HEK293 (cell line): Measurements from ENCODE around the gene PARK7.
A peak's percentile ranks its signal among the peaks of the same experiment; 100 is the strongest.

Source experiments
- GLIS2 ChIP-seq: fragments of 450-650 bp; formaldehyde crosslinking; IDR thresholded peaks from 2 replicates; pipeline ENCODE4 v1.5.1; 2016; ENCODE audit warnings: missing biosample characterization, missing genetic modification characterization
- HIC1 ChIP-seq: fragments of 450-650 bp; formaldehyde crosslinking; IDR thresholded peaks from 2 replicates; pipeline ENCODE4 v1.5.1; 2016; ENCODE audit warnings: missing biosample characterization, missing genetic modification characterization
- INSM2 ChIP-seq: fragments of 450-650 bp; formaldehyde crosslinking; IDR thresholded peaks from 2 replicates; pipeline ENCODE4 v1.5.1; 2016; ENCODE audit warnings: missing biosample characterization, missing genetic modification characterization
- KLF7 ChIP-seq: fragments of 450-650 bp; formaldehyde crosslinking; IDR thresholded peaks from 2 replicates; pipeline ENCODE4 v1.5.1; 2016; ENCODE audit warnings: missing biosample characterization, missing genetic modification characterization, borderline replicate concordance
- KLF8 ChIP-seq: fragments of 450-650 bp; formaldehyde crosslinking; IDR thresholded peaks from 2 replicates; pipeline ENCODE4 v1.5.1; 2016; ENCODE audit warnings: missing biosample characterization, missing genetic modification characterization
- PATZ1 ChIP-seq: fragments of 450-650 bp; formaldehyde crosslinking; IDR thresholded peaks from 2 replicates; pipeline ENCODE4 v1.5.1; 2016; ENCODE audit warnings: missing biosample characterization, missing genetic modification characterization
- SALL2 ChIP-seq: fragments of 450-650 bp; formaldehyde crosslinking; IDR thresholded peaks from 2 replicates; pipeline ENCODE4 v1.5.0; 2017; ENCODE audit warnings: missing biosample characterization, mild to moderate bottlenecking, missing genetic modification characterization, borderline replicate concordance
- TCF7L2 ChIP-seq: IDR thresholded peaks from 2 replicates; pipeline ENCODE4 v1.6.1; 2011; ENCODE audit warnings: low read depth, mild to moderate bottlenecking, inconsistent platforms, low read length, moderate library complexity, borderline replicate concordance
- TRIM28 ChIP-seq: IDR thresholded peaks from 2 replicates; pipeline ENCODE4 v1.6.1; 2011; ENCODE audit warnings: low read length, control low read depth, borderline replicate concordance
- WT1 ChIP-seq: fragments of 450-650 bp; formaldehyde crosslinking; IDR thresholded peaks from 2 replicates; pipeline ENCODE4 v1.5.1; 2016; ENCODE audit warnings: missing biosample characterization, missing genetic modification characterization
- ZBTB11 ChIP-seq: fragments of 450-650 bp; formaldehyde crosslinking; conservative IDR thresholded peaks from 2 replicates; pipeline ENCODE4 v1.5.1; 2016; ENCODE audit warnings: low read depth, missing biosample characterization, missing genetic modification characterization
- ZBTB8A ChIP-seq: fragments of 450-650 bp; formaldehyde crosslinking; IDR thresholded peaks from 2 replicates; pipeline ENCODE4 v1.5.1; 2016; ENCODE audit warnings: missing biosample characterization, missing genetic modification characterization
- ZNF10 ChIP-seq: fragments of 450-650 bp; formaldehyde crosslinking; IDR thresholded peaks from 2 replicates; pipeline ENCODE4 v1.5.1; 2017; ENCODE audit warnings: missing biosample characterization, missing genetic modification characterization
- ZNF174 ChIP-seq: fragments of 450-650 bp; formaldehyde crosslinking; IDR thresholded peaks from 2 replicates; pipeline ENCODE4 v1.5.0; 2017; ENCODE audit warnings: missing biosample characterization, mild to moderate bottlenecking, missing genetic modification characterization
- ZNF18 ChIP-seq: fragments of 450-650 bp; formaldehyde crosslinking; IDR thresholded peaks from 2 replicates; pipeline ENCODE4 v1.5.1; 2016; ENCODE audit warnings: missing biosample characterization, missing genetic modification characterization
- ZNF23 ChIP-seq: fragments of 450-650 bp; formaldehyde crosslinking; IDR thresholded peaks from 2 replicates; pipeline ENCODE4 v1.5.1; 2016; ENCODE audit warnings: missing biosample characterization, missing genetic modification characterization, borderline replicate concordance
- ZNF266 ChIP-seq: fragments of 450-650 bp; formaldehyde crosslinking; IDR thresholded peaks from 2 replicates; pipeline ENCODE4 v1.5.1; 2016; ENCODE audit warnings: missing biosample characterization, missing genetic modification characterization, low read depth
- ZNF350 ChIP-seq: fragments of 450-650 bp; formaldehyde crosslinking; IDR thresholded peaks from 2 replicates; pipeline ENCODE4 v1.5.0; 2017; ENCODE audit warnings: missing biosample characterization, mild to moderate bottlenecking, missing genetic modification characterization
- ZNF514 ChIP-seq: fragments of 450-650 bp; formaldehyde crosslinking; IDR thresholded peaks from 2 replicates; pipeline ENCODE4 v1.5.1; 2016; ENCODE audit warnings: missing biosample characterization, missing genetic modification characterization
- ZNF558 ChIP-seq: fragments of 450-650 bp; formaldehyde crosslinking; IDR thresholded peaks from 2 replicates; pipeline ENCODE4 v1.5.1; 2016; ENCODE audit warnings: missing biosample characterization, missing genetic modification characterization
- ZNF561 ChIP-seq: fragments of 450-650 bp; IDR thresholded peaks from 2 replicates; pipeline ENCODE4 v1.5.1; 2018; ENCODE audit warnings: missing biosample characterization, missing genetic modification characterization, borderline replicate concordance
- ZNF639 ChIP-seq: fragments of 450-650 bp; formaldehyde crosslinking; IDR thresholded peaks from 2 replicates; pipeline ENCODE4 v1.5.1; 2016; ENCODE audit warnings: missing biosample characterization, missing genetic modification characterization
- ZNF658 ChIP-seq: fragments of 450-650 bp; formaldehyde crosslinking; IDR thresholded peaks from 2 replicates; pipeline ENCODE4; 2016; ENCODE audit warnings: missing biosample characterization, missing genetic modification characterization
- ZNF677 ChIP-seq: fragments of 450-650 bp; IDR thresholded peaks from 2 replicates; pipeline ENCODE4 v1.5.0; 2018; ENCODE audit warnings: missing biosample characterization, mild to moderate bottlenecking, missing genetic modification characterization, moderate library complexity
- ZNF792 ChIP-seq: fragments of 450-650 bp; formaldehyde crosslinking; IDR thresholded peaks from 2 replicates; pipeline ENCODE4 v1.5.1; 2016; ENCODE audit warnings: missing biosample characterization, missing genetic modification characterization
- ZNF837 ChIP-seq: fragments of 450-650 bp; formaldehyde crosslinking; IDR thresholded peaks from 2 replicates; pipeline ENCODE4 v1.5.1; 2016; ENCODE audit warnings: missing biosample characterization, missing genetic modification characterization
- ZSCAN23 ChIP-seq: fragments of 450-650 bp; formaldehyde crosslinking; IDR thresholded peaks from 2 replicates; pipeline ENCODE4 v1.5.1; 2016; ENCODE audit warnings: missing biosample characterization, missing genetic modification characterization

PARK7 gene

GRCh38 chr1:8006037-8006963, 44.8 kb downstream of the PARK7 start (continued):
- TF ChIP-seq PATZ1 (tag by site-specific recombination) (0 out of 2 replicates have a peak, but pooled peaks have one; percentile 29), ZNF639 (peak; percentile 41; the same call in 1 of the 2 replicates), TRIM28 (peak; percentile 74; the same call in 1 of the 2 replicates), INSM2 (tag by site-specific recombination) (no peak), ZNF10 (tag by site-specific recombination) (peak; percentile 57; the same call in 1 of the 2 replicates), ZNF23 (tag by site-specific recombination) (no peak), WT1 (tag by site-specific recombination) (peak; percentile 100), ZNF558 (tag by site-specific recombination) (no peak), ZNF174 (tag by site-specific recombination) (no peak), ZNF677 (no peak), ZNF837 (tag by site-specific recombination) (no peak), ZNF350 (no peak), HIC1 (tag by site-specific recombination) (no peak), SALL2 (tag by site-specific recombination) (no peak), ZNF792 (tag by site-specific recombination) (no peak), ZNF266 (tag by site-specific recombination) (no peak), ZNF561 (tag by site-specific recombination) (0 out of 2 replicates have a peak, but pooled peaks have one; percentile 41), ZNF514 (no peak), ZNF658 (no peak), KLF8 (tag by site-specific recombination) (peak; percentile 59), TCF7L2 (no peak), ZSCAN23 (tag by site-specific recombination) (no peak), ZBTB11 (tag by site-specific recombination) (no peak), KLF7 (tag by site-specific recombination) (no peak), ZBTB8A (peak; percentile 34; the same call in 1 of the 2 replicates), GLIS2 (tag by site-specific recombination) (no peak), ZNF18 (tag by site-specific recombination) (no peak)
